ACHN (cell line): ENCODE data around the gene PPP3R1.
"Not testable (repeated sequence)": the region's sequence is repeated elsewhere in the genome, so short reads cannot be mapped to it uniquely, and the experiment has no call there.

Experiments
- DNase-seq: peaks from one replicate; pipeline ENCODE4 v3.0.0-alpha.2; 2015
- in situ Hi-C: cut with HindIII; loops from 2 replicates; pipeline ENCODE4 v1.10.0; 2017; ENCODE audit warnings: low sequenced_read_pairs, low pct_ligation_motif_present, low pct_unique_long_range_greater_than_20kb

PPP3R1 gene

DNA sequence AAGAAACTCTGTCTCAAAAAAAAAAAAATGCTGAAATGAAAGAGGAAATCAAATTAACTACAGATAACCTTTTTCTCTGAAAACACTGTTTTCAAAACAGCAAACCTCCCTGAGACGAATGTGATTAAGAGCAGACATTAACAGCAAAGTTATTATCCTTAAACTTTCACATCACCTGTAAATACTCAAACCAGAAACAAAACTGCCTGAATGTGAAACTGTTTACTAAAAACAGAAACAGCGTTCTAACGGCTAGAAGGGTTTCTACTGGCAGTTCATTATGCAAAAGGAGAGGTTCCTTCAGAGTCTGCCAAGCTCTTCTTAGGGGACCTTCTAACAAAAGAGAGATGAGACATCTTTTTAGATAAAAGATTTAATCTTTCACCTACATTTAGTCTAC is 48.7 kb downstream of the PPP3R1 start:
- no peak for DNase-seq
- in situ Hi-C loops, result no loop called here

GRCh38 chr2:68200157-68200787 is 52.1 kb downstream of the PPP3R1 start:
- DNase-seq, result no peak
- in situ Hi-C loops, result no loop called here

GRCh38 chr2:68196120-68196716 is 56.1 kb downstream of the PPP3R1 start:
- in situ Hi-C loops, result no loop called here
- DNase-seq, result peak; percentile 77

DNA sequence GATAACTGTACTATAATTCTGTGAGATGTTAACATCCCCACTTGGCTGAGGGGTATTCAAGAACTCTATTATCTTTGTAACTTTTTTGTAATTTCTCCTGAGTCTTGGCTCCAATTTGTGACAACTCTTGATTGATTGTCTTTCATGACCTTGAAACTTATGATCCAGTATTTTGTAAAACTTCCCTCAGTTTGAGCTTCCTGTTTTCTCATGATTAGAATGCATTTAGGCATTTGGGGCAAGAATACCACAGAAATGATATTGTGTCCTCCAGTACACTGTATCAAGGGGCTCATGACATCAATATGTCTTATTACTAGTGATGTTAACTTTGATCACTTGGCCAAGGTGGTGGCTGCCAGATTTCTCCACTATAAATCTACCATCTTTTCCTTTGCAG is 57.2 kb downstream of the PPP3R1 start:
- in situ Hi-C loops, result no loop called here
- DNase-seq, result no peak

GRCh38 chr2:68193787-68194372 is 58.5 kb downstream of the PPP3R1 start:
- in situ Hi-C loops, result no loop called here
- peak; percentile 39 for DNase-seq

DNA sequence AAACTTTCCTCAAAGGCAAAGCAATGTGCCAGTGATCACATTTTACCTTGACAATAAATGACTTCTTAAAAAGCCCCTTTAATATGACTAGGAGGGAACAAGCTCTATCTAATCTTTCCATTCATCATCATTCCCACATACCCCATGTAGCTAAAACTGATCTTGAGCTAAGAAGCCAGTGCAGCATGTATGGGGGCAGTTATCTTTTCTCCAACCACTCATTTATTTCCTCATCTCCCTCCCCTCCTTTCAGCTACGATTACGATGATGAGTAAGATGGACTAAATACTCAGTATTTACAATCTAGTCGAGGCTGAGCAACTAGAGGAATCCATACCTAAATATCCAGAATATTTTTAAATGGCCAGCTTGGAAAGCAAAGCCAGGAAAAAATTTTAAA is 59.2 kb downstream of the PPP3R1 start:
- in situ Hi-C loops, result no loop called here
- peak; percentile 18 for DNase-seq

DNA sequence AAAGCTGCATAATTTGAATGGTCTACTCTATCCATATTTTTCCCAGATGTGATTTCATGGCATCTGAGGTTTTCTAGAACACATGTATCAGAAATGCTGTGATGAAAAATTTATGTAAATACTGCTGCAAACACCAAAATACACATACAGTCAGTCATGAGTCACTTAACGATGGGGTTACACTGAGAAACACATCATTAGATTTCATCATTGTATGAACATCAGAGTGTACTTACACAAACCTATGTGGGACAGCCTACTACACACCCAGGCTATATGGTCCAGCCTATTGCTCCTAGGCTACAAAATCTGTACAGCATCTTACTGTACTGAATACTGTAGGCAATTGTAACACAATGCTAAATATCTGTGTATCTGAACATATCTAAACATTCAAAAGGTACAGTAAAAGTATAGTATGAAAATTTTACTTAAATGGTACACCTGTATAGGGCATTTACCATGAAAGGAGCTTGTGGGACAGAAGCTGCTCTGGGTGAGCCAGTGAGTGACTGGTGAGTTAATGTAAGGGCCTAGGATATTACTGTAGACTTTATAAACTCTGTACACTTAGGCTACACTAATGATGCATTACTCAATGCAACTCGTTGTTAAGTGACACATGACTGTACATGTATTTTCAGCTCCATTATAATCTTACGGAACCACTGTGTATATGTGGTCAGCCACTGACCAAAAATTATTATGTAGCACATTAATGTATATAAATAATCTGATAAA is 61.2 kb downstream of the PPP3R1 start:
- in situ Hi-C loops, result no loop called here
- peak; percentile 25 for DNase-seq

GRCh38 chr2:68189991-68190784 is 62.1 kb downstream of the PPP3R1 start:
- in situ Hi-C loops, result no loop called here
- DNase-seq, result no peak

DNA sequence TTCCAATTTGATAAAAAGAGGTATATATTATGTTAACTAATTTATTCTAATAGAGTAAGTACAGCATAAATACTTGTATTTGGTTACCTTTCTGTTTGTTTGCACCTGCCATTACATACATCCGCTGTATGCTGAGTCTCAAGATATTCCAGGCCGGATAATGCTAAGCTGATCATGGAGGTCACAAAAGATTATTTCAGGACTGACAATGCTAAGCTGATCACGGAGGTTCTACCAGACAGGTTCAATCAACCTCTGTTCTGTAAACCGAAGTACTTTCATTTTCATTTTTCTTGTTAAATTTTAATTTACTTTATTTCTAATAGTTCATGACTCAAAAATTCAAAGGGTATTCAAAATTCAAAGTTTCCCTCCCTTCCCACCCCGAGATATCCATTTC is 63.5 kb downstream of the PPP3R1 start:
- in situ Hi-C loops, result no loop called here
- DNase-seq, result peak; percentile 18

- no peak for DNase-seq
- in situ Hi-C loops, result no loop called here
Measured at GRCh38 chr2:68187329-68187728, 65.0 kb downstream of the PPP3R1 start.

GRCh38 chr2:68185541-68186164 is 66.7 kb downstream of the PPP3R1 start:
- in situ Hi-C loops, result no loop called here
- DNase-seq, result peak; percentile 66

- DNase-seq, result no peak
- in situ Hi-C loops, result no loop called here
Measured at GRCh38 chr2:68182902-68183301, 69.4 kb downstream of the PPP3R1 start.

DNA sequence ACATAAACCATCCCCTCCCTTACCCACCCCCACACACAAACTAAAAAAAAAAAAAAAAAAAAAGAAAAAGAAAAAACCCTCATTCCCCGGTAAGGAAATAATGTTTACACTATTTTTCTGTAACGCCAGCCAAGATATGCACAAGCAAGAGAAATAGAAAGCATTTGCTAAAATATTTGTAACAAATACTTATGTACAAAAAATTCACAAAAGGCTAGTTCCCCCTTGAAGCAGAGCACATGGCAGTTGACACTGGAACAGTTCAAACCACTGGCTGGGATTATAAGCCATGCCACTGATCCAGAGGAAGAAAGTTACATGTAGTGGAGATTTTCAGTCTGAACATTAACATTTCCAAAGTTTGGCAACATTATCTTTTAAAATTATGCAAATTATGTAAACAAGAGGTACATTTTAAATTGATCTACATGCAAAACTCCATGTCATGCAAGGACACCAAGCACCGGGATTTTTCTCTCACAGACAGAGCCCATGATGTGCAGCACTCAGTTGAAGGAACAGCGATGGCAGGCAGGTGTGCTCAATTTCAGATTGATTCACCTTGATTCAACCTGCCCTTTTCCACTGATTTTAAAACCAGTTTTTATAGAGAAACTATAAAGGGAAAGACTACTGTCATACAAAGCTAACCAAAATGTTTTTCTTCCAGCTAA is 73.2 kb downstream of the PPP3R1 start:
- no peak for DNase-seq
- in situ Hi-C loops, result no loop called here

GRCh38 chr2:68178432-68178831 is 73.9 kb downstream of the PPP3R1 start:
- no peak for DNase-seq
- in situ Hi-C loops, result no loop called here

DNA sequence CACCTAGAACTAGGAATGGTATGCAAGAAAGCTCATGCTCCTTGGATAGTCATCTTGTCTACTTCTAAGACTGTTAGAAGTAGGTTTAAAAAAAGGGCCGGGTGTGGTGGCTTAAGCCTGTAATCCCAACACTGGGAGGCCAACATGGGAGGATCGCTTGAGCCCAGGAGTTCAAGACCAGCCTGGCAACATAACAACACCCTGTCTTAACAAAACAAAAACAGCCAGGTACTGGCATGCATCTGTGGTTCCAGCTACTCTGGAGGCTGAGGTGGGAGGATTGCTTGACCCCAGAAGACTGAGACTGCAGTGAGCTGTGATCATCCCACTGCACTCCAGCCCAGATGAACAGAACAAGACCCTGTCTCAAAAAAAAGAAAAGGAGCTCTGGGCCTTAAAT is 74.8 kb downstream of the PPP3R1 start:
- in situ Hi-C loops, result no loop called here
- no peak for DNase-seq

DNA sequence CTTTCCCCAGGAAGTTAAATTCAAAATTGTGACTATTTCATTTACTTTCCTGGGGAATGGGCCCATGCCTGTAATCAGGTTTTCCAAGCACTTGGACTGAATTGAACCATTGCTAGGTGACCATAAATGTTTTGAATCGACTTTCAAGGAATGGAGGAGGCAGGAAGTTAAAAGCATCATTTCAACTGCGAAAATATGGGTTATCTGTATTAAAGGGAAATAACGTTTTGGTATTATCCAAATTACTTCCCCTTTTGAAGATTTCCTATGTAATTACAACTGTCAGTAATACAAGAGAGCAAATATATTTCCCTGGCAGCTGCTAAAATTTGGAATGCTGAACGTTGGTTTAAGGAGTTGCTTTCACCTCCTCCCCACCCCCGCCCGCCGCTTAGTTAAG is 75.7 kb downstream of the PPP3R1 start:
- no peak for DNase-seq
- in situ Hi-C loops, result no loop called here

DNA sequence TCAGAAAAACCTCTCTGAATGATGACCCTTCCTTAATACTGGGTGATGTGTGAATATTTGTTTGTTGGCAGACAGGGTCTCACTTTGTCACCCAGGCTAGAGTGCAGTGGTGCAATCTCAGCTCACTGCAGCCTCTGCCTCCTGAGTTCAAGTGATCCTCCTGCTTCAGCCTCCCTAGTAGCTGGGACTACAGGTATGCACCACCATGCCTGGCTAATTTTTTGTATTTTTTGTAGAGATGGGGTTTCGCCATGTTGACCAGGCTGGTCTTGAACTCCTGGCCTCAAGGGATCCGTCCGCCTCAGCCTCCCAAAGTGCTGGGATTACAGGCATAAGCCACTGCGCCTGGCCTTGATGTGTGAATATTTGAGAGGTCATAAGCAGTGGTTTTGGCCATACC is 77.1 kb downstream of the PPP3R1 start:
- DNase-seq, in situ Hi-C loops: not testable (repeated sequence)
